LNCaP clone FGC (cell line): Measurements from ENCODE around the gene FBXO8.
"Not testable (repeated sequence)": the region's sequence is repeated elsewhere in the genome, so short reads cannot be mapped to it uniquely, and the experiment has no call there.

Experiments
- DNase-seq: peaks from one replicate; pipeline ENCODE4 v3.0.0-alpha.2; 2011; ENCODE audit warnings: low read depth
- H3K4me3 ChIP-seq: 2 replicates; pipeline ENCODE4 v1.5.1; 2011; ENCODE audit warnings: mild to moderate bottlenecking, low read depth, low read length, control low read depth
- CTCF ChIP-seq: IDR thresholded peaks from 2 replicates; pipeline ENCODE4 v1.5.1; 2012; ENCODE audit warnings: mild to moderate bottlenecking; ENCODE audit not compliant: control insufficient read depth, insufficient read depth; ENCODE audit errors: extremely low read depth

The FBXO8 gene

GRCh38 chr4:174263445-174263736 lies 20.1 kb downstream of the FBXO8 start:
- DNase-seq, result no peak
- TF ChIP-seq CTCF, result no peak
- H3K4me3 ChIP-seq, result no peak overlapping the region

- H3K4me3 ChIP-seq, result no peak overlapping the region
- no peak for TF ChIP-seq CTCF
- no peak for DNase-seq
Observed at GRCh38 chr4:174262624-174263444, 20.6 kb downstream of the FBXO8 start.

GRCh38 chr4:174261432-174261831 lies 22.0 kb downstream of the FBXO8 start:
- not testable (repeated sequence) for H3K4me3 ChIP-seq, DNase-seq

GRCh38 chr4:174260099-174260498 lies 23.4 kb downstream of the FBXO8 start:
- no peak for DNase-seq
- no peak for TF ChIP-seq CTCF
- H3K4me3 ChIP-seq, result no peak overlapping the region

- DNase-seq, result no peak
- TF ChIP-seq CTCF, result no peak
- no peak overlapping the region for H3K4me3 ChIP-seq
Observed at GRCh38 chr4:174259580-174259979, 23.9 kb downstream of the FBXO8 start.

GRCh38 chr4:174256277-174256713 lies 27.2 kb downstream of the FBXO8 start:
- DNase-seq, result no peak
- TF ChIP-seq CTCF, result no peak
- H3K4me3 ChIP-seq, result no peak overlapping the region

GRCh38 chr4:174255786-174256185 lies 27.7 kb downstream of the FBXO8 start:
- no peak for TF ChIP-seq CTCF
- peak; percentile 62 for DNase-seq
- no peak overlapping the region for H3K4me3 ChIP-seq

- no peak for TF ChIP-seq CTCF
- no peak overlapping the region for H3K4me3 ChIP-seq
- DNase-seq, result no peak
Observed at GRCh38 chr4:174255374-174255773, 28.1 kb downstream of the FBXO8 start.
